HT-29 (cell line): ENCODE results near the gene NDUFS1. TPM values are rescaled to one million over a fixed set of nuclear protein-coding genes. Genes with fewer than 3 reads are reported as not detected.
"Not testable (repeated sequence)": the region's sequence is repeated elsewhere in the genome, so short reads cannot be mapped to it uniquely, and the experiment has no call there.

Experiments used
- DNase-seq: peaks from one replicate; pipeline ENCODE4 v3.0.0-alpha.2; 2015; ENCODE audit warnings: low spot score
- total RNA-seq: library from RNA; depleted of rRNA; stranded (reverse); fragments of >200 nt; shearing (Covaris generic); gene quantifications from 2 replicates; pipeline ENCODE4 v1.2.3, GENCODE V29; 2014

Gene NDUFS1
- total RNA-seq, 1 experiment from 2014 or later = 69.8 TPM

- DNase-seq = no peak
Observed at GRCh38 chr2:206163251-206163880, 4.1 kb upstream of the NDUFS1 start.

- DNase-seq = not testable (repeated sequence)
Observed at GRCh38 chr2:206162401-206162800, 3.2 kb upstream of the NDUFS1 start.

GRCh38 chr2:206160807-206161179, 1.5 kb upstream of the NDUFS1 start:
- no peak for DNase-seq

- no peak for DNase-seq
Observed at GRCh38 chr2:206160125-206160806, 1.0 kb upstream of the NDUFS1 start.

GRCh38 chr2:206158563-206159345, 490 bp downstream of the NDUFS1 start:
- DNase-seq = peak; percentile 36

- not testable (repeated sequence) for DNase-seq
Observed at GRCh38 chr2:206157014-206157413, 2.2 kb downstream of the NDUFS1 start.

GRCh38 chr2:206154197-206154596, 5.0 kb downstream of the NDUFS1 start:
- DNase-seq = peak; percentile 19

- no peak for DNase-seq
Observed at GRCh38 chr2:206150631-206151030, 8.6 kb downstream of the NDUFS1 start.

GRCh38 chr2:206150168-206150567, 9.1 kb downstream of the NDUFS1 start:
- DNase-seq = no peak

- no peak for DNase-seq
Observed at GRCh38 chr2:206149330-206149729, 9.9 kb downstream of the NDUFS1 start.

- DNase-seq = no peak
Observed at GRCh38 chr2:206145665-206146064, 13.6 kb downstream of the NDUFS1 start.

- no peak for DNase-seq
Observed at GRCh38 chr2:206144383-206144782, 14.9 kb downstream of the NDUFS1 start.

GRCh38 chr2:206143451-206143850, 15.8 kb downstream of the NDUFS1 start:
- no peak for DNase-seq

- DNase-seq = no peak
Observed at GRCh38 chr2:206127656-206128055, 31.6 kb downstream of the NDUFS1 start.

GRCh38 chr2:206125901-206126300, 33.3 kb downstream of the NDUFS1 start:
- no peak for DNase-seq

GRCh38 chr2:206122569-206122968, 36.7 kb downstream of the NDUFS1 start:
- DNase-seq = not testable (repeated sequence)

GRCh38 chr2:206116278-206116677, 43.0 kb downstream of the NDUFS1 start:
- DNase-seq = no peak

- DNase-seq = no peak
Observed at GRCh38 chr2:206115026-206115578, 44.1 kb downstream of the NDUFS1 start.

- DNase-seq = no peak
Observed at GRCh38 chr2:206112846-206113547, 46.2 kb downstream of the NDUFS1 start.

GRCh38 chr2:206112108-206112507, 47.1 kb downstream of the NDUFS1 start:
- no peak for DNase-seq

- no peak for DNase-seq
Observed at GRCh38 chr2:206108713-206109112, 50.5 kb downstream of the NDUFS1 start.

GRCh38 chr2:206105541-206105940, 53.7 kb downstream of the NDUFS1 start:
- DNase-seq = no peak
